IMR-90 (cell line): ENCODE measurements around the gene TNK1.
A peak's percentile ranks its signal among the peaks of the same experiment; 100 is the strongest.

Experiments
- CTCF ChIP-seq: conservative IDR thresholded peaks from 2 replicates; pipeline ENCODE4 v1.5.1; 2012; ENCODE audit warnings: mild to moderate bottlenecking, low read depth, low read length, improper control_type of control experiment
- POLR2A ChIP-seq: IDR thresholded peaks from 2 replicates; pipeline ENCODE4 v1.6.1; 2012; ENCODE audit warnings: mild to moderate bottlenecking, low read depth, low read length
- RAD21 ChIP-seq: IDR thresholded peaks from 2 replicates; pipeline ENCODE4 v1.6.1; 2012; ENCODE audit warnings: low read length, improper control_type of control experiment
- RCOR1 ChIP-seq: IDR thresholded peaks from 2 replicates; pipeline ENCODE4 v1.6.1; 2012; ENCODE audit warnings: mild to moderate bottlenecking, low read length, improper control_type of control experiment; ENCODE audit not compliant: insufficient replicate concordance
- SMC3 ChIP-seq: fragments of 150-350 bp; IDR thresholded peaks from 2 replicates; pipeline ENCODE4 v1.6.1; 2016; ENCODE audit warnings: low read depth, mild to moderate bottlenecking, antibody characterized with exemption, low read length, moderate library complexity
- USF2 ChIP-seq: fragments of 150-350 bp; IDR thresholded peaks from 2 replicates; pipeline ENCODE4 v1.6.1; 2017; ENCODE audit warnings: mild to moderate bottlenecking, antibody characterized with exemption, low read length, low read depth

- TF ChIP-seq POLR2A (no peak), CTCF (no peak), USF2 (no peak), SMC3 (no peak), RAD21 (peak; percentile 16; the same call in 1 of the 2 replicates), RCOR1 (no peak)
Observed at GRCh38 chr17:7393613-7394451, 12.9 kb downstream of the TNK1 start.
